SU-DHL-6 (cell line): ENCODE measurements around the gene SIRPB1.

Source experiments
- CTCF ChIP-seq: fragments of 200-600 bp; sonication (generic); IDR thresholded peaks from one replicate; pipeline ENCODE4 v1.5.1; 2017; ENCODE audit warnings: antibody characterized with exemption, mild to moderate bottlenecking, low read length, moderate library complexity; ENCODE audit not compliant: insufficient read depth, poor library complexity, severe bottlenecking
- EZH2phosphoT487 ChIP-seq: fragments of 200-600 bp; sonication (generic), shearing (Covaris generic); conservative IDR thresholded peaks from 2 replicates; pipeline ENCODE4 v1.6.1; 2018; ENCODE audit warnings: mild to moderate bottlenecking, antibody characterized with exemption, low read length, moderate library complexity, mixed read lengths

DNA sequence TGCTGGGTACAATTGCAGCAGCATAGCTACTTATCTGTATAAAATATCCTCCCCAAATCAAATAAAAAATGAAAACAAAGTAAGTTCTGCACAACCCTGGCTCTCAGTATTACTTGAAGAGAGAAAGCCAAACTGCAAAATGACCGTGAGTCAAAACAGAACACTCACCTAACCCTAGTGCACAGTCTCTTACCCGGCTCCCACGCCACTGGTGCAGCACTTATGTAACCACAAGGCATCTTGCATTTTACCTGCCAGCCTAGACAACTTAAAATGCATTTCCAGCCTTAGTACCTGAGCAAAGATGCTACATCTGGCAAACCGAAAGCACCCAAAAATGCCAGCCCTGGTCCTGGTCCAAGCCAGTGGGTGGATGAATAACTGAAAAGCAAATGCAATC, 12.4 kb upstream of the SIRPB1 start:
- TF ChIP-seq CTCF: no peak
- no peak for TF ChIP-seq EZH2phosphoT487
